Measurements from ENCODE around the gene SLC25A51. TPM values are rescaled to one million over a fixed set of nuclear protein-coding genes. Genes with fewer than 3 reads are reported as not detected.

SLC25A51 gene
- total and polyA plus RNA-seq, 12 donors, result 7.0 to 26.5 (median 19.9) TPM

DNA sequence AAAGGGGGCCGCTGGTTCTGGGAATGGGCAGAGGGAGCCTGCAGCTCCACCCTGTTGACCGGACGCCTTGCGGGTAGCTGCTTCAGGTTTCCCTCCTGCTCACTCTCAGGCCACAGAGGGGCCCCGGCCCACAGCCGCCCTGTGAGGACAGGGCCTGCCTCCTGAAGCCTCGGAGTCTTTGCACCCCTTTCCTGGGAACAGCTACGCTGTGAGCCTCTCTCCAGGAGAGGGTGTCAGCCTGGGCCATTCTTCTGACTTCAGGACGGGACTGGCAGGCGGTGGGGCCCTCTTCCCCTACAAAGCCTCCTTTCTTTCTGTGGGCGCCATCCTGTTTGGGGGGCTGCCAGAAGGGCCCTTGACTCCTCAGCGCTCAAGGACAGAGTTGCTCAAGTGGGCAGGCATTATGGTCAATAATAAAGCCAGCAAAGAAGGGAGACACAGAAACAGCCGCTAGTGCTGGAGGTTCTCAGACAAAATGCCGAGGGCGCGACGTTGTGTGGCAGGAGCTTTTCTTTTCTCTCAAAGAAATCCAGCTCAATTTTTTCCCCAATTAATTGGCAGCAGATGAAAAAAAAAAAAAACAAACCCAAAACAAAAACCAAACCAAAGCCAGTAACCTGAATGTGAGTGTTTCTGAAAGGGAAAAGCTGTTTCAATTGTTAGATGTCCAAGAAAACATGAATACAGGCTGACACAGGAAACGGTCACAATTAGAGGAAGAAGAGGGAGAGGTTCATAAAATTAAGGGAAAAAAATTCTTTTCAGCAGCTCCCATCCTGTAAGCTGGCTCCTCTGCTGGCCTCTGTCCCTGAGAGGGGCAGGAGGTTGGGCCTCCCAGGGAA is 12.8 kb upstream of the SLC25A51 start:
- no peaks in the 10 kb centered on the region for H3K27me3 ChIP-seq
- 66 to 74% methylated on average over 18 of the region's 18 CpGs for WGBS, 2 donors
- DNase-seq (no peak), ATAC-seq (peak in 7 of 8 donors; percentile 9 to 72 (median 43))
- no peaks in the 10 kb centered on the region for H3K9me3 ChIP-seq
- TF ChIP-seq, protein P1, sequence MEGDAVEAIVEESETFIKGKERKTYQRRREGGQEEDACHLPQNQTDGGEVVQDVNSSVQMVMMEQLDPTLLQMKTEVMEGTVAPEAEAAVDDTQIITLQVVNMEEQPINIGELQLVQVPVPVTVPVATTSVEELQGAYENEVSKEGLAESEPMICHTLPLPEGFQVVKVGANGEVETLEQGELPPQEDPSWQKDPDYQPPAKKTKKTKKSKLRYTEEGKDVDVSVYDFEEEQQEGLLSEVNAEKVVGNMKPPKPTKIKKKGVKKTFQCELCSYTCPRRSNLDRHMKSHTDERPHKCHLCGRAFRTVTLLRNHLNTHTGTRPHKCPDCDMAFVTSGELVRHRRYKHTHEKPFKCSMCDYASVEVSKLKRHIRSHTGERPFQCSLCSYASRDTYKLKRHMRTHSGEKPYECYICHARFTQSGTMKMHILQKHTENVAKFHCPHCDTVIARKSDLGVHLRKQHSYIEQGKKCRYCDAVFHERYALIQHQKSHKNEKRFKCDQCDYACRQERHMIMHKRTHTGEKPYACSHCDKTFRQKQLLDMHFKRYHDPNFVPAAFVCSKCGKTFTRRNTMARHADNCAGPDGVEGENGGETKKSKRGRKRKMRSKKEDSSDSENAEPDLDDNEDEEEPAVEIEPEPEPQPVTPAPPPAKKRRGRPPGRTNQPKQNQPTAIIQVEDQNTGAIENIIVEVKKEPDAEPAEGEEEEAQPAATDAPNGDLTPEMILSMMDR (IDR thresholded peaks at IDR 0.05), result no peak
- peak overlapping the region in 1 of 10 donors; percentile 18 for H3K4me3 ChIP-seq
- intact Hi-C loops (cut with DNase I), result loop anchor here in 8 of 10 donors (1.0 to 10.0 kb wide), 14 partner anchors 10 to 478 kb away; partner anchors contain the start of genes SHB (in 5 of the 8) and ALDH1B1 (in 1 of the 8)
- H3K4me1 ChIP-seq, result peaks cover 6 to 58% (median 34%) of the 10 kb centered on the region in 9 donors
- H3K27ac ChIP-seq, result peak overlapping the region; percentile 48 to 86 (median 76)
- H3K36me3 ChIP-seq, result peaks cover 0 to 18% (median 0%) of the 10 kb centered on the region in 9 donors

GRCh38 chr9:37915911-37916470 is 12.1 kb upstream of the SLC25A51 start:
- Histone ChIP-seq H3K4me1 (peaks cover 4 to 53% (median 31%) of the 10 kb centered on the region in 9 donors), H3K36me3 (peaks cover 0 to 18% (median 0%) of the 10 kb centered on the region in 9 donors), H3K27me3 (no peaks in the 10 kb centered on the region), H3K4me3 (peak overlapping the region in 1 of 10 donors; percentile 18), H3K9me3 (no peaks in the 10 kb centered on the region), H3K27ac (peak overlapping the region in 9 of 10 donors; percentile 48 to 86 (median 76))
- TF ChIP-seq, protein P1 (IDR thresholded peaks at IDR 0.05), result no peak
- ATAC-seq, result no peak
- WGBS, 2 donors, result 75 to 82% methylated on average over 14 of the region's 14 CpGs
- intact Hi-C loops (cut with DNase I), result loop anchor here in 8 of 10 donors (1.0 to 10.0 kb wide), 14 partner anchors 10 to 479 kb away; partner anchors contain the start of genes SHB (in 5 of the 8) and ALDH1B1 (in 1 of the 8)
- DNase-seq, result no peak

GRCh38 chr9:37914701-37915358 is 10.9 kb upstream of the SLC25A51 start:
- TF ChIP-seq, protein P1 (IDR thresholded peaks at IDR 0.05), result no peak
- WGBS, 2 donors, result 79% methylated on average over 11 of the region's 11 CpGs

GRCh38 chr9:37914154-37914551 is 10.2 kb upstream of the SLC25A51 start:
- H3K27ac ChIP-seq, result no peak overlapping the region
- 71% methylated on average over 8 of the region's 8 CpGs for WGBS, 2 donors
- peaks cover 4 to 51% (median 33%) of the 10 kb centered on the region in 9 donors for H3K4me1 ChIP-seq
- intact Hi-C loops (cut with DNase I), result loop anchor here in 9 of 10 donors (2.0 to 10.0 kb wide), 9 partner anchors 101 to 481 kb away; partner anchors contain the start of genes ALDH1B1 (in 1 of the 9) and SHB (in 1 of the 9)
- peaks cover 0 to 13% (median 0%) of the 10 kb centered on the region in 9 donors for H3K36me3 ChIP-seq
- DNase-seq, result no peak
- no peaks in the 10 kb centered on the region for H3K9me3 ChIP-seq
- TF ChIP-seq, protein P1 (IDR thresholded peaks at IDR 0.05), result no peak
- no peaks in the 10 kb centered on the region for H3K27me3 ChIP-seq
- H3K4me3 ChIP-seq, result no peak overlapping the region
- peak in 1 of 8 donors; percentile 3 for ATAC-seq

More at GRCh38 chr9:37914701-37915358, 10.9 kb upstream of the SLC25A51 start:
- no peak for ATAC-seq
- Histone ChIP-seq H3K4me1 (peaks cover 4 to 51% (median 31%) of the 10 kb centered on the region in 9 donors), H3K4me3 (no peak overlapping the region), H3K27ac (no peak overlapping the region), H3K36me3 (peaks cover 0 to 18% (median 0%) of the 10 kb centered on the region in 9 donors), H3K27me3 (no peaks in the 10 kb centered on the region), H3K9me3 (no peaks in the 10 kb centered on the region)
- intact Hi-C loops (cut with DNase I), result loop anchor here in 9 of 10 donors (2.0 to 10.0 kb wide), 14 partner anchors 72 to 480 kb away; partner anchors contain the start of genes SHB (in 5 of the 9) and ALDH1B1 (in 1 of the 9)
- DNase-seq, result no peak
